ENCODE results near the gene GCN1. TPM values are rescaled to one million over a fixed set of nuclear protein-coding genes. Genes with fewer than 3 reads are reported as not detected.

The GCN1 gene
- total and polyA plus RNA-seq, 2 donors (not counting 3 experiments of a cell fraction or from before 2014, with no cell fraction given) = 30.1 to 101 TPM

DNA sequence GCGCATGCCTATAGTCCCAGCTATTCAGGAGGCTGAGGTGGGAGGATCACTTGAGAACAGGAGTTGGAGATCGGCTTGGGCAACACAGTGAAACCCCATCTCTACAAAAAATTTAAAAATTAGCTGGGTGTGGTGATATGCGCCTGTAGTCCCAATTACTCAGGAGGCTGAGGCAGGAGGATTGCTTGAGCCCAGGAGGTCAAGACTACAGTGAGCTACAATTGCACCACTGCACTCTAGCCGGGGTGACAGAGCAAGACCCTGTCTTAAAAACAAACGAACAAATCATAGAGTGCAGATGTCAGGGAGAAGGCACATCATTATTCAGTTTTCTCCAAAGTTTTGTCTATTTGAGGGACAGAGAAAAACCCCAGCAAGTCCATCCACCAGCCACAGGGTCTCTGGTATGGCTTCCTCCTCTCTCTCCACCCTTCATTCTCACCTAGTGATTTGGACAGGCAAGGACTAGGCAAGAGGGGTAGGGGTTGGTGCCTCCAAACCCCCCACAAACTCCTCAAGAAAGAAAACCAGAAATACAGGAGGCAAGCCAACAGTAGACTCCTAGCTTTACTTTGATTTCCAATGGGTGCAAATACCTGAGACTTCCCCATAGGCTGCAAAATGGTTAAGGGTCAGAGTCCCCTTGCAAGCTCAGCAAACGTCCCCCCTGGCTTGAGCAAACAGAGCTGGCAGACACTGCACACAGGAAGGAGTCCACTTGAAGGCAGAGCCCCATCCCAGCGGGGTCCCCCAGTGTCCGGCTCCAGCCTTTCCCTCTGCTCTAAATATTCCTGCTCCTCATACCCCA is 32.9 kb upstream of the GCN1 start:
- Histone ChIP-seq H3K9ac (replicated peaks; ENCODE audit: extremely low read depth, insufficient read depth, low read length) (no peak overlapping the region), H3K9me1 (replicated peaks; ENCODE audit: control insufficient read depth, extremely low read depth, insufficient read depth, low read length) (no peaks in the 10 kb centered on the region), H3K36me3 (ENCODE audit: control insufficient read depth in 2 of 2, extremely low read depth in 1 of 2, insufficient read depth in 2 of 2, low read length in 2 of 2) (peaks cover 3 to 31% of the 10 kb centered on the region in 2 experiments), H3K79me2 (ENCODE audit: control insufficient read depth, insufficient read depth, low read length) (peaks cover 79% of the 10 kb centered on the region), H3K4me3 (replicated peaks in 1 of 3; ENCODE audit: insufficient read depth in 1 of 3, low read depth in 1 of 3, low read length in 3 of 3) (no peak overlapping the region), H3K4me1 (ENCODE audit: control insufficient read depth, extremely low read depth, insufficient read depth, low read length) (peaks cover 62% of the 10 kb centered on the region), H3K4me2 (ENCODE audit: insufficient read depth, low read length) (no peak overlapping the region), H2AFZ (ENCODE audit: low read depth, low read length) (no peak overlapping the region), H3K27me3 (ENCODE audit: control insufficient read depth in 2 of 2, insufficient read depth in 2 of 2, low read length in 2 of 2) (no peaks in the 10 kb centered on the region), H4K20me1 (replicated peaks; ENCODE audit: control insufficient read depth, extremely low read depth, insufficient read depth, low read length) (no peaks in the 10 kb centered on the region), H3K27ac (ENCODE audit: insufficient read depth, low read depth, low read length) (no peak overlapping the region), H3K9me3 (replicated peaks; ENCODE audit: control insufficient read depth, insufficient read depth, low read length) (no peaks in the 10 kb centered on the region)
- BruUV-seq (replicated peaks) = no TSS peak
- no peak for TF ChIP-seq CTCF (IDR thresholded peaks at IDR 0.05; ENCODE audit: extremely low read depth in 1 of 2, insufficient read depth in 1 of 2, low read depth in 1 of 2, low read length in 2 of 2)
- TF ChIP-seq, protein P1, sequence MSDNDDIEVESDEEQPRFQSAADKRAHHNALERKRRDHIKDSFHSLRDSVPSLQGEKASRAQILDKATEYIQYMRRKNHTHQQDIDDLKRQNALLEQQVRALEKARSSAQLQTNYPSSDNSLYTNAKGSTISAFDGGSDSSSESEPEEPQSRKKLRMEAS (IDR thresholded peaks at IDR 0.05; ENCODE audit: insufficient read depth, insufficient read length) = no peak
- no peak for TF ChIP-seq MYC (IDR thresholded peaks at IDR 0.05; ENCODE audit: low read depth, low read length)
- no peak for TF ChIP-seq FOS (IDR thresholded peaks at IDR 0.05; ENCODE audit: borderline replicate concordance, insufficient read depth, low read length)
- no peak for TF ChIP-seq POLR2A (IDR thresholded peaks at IDR 0.05; ENCODE audit: low read depth, low read length)
- TF ChIP-seq JUN (IDR thresholded peaks at IDR 0.05; ENCODE audit: borderline replicate concordance, insufficient read depth, insufficient read length, low read depth) = no peak
- TF ChIP-seq POLR2AphosphoS5 (IDR thresholded peaks at IDR 0.05; ENCODE audit: insufficient read depth, low read depth, low read length) = no peak
- no peak for TF ChIP-seq GATA2 (IDR thresholded peaks at IDR 0.05; ENCODE audit: insufficient read depth, insufficient read length, low read depth, low read length)
- TF ChIP-seq EZH2 (IDR thresholded peaks at IDR 0.05; ENCODE audit: borderline replicate concordance, low read depth, low read length, severe bottlenecking) = no peak
- dilution Hi-C loops (cut with MboI; ENCODE audit: extremely low pct_ligation_motif_present, low sequenced_read_pairs) (no loop called here), intact Hi-C loops (cut with micrococcal nuclease) (loop anchor here (1.0 kb wide), 3 partner anchors 26 to 64 kb away; partner anchors contain the start of genes PXN, RNU4-2 and RPLP0)
- FAIRE-seq (no peak), DNase-seq (ENCODE audit: low read depth, low spot score) (no peak)
- POLR2A ChIA-PET = interaction anchor here (0.8 to 8.6 kb wide), 8 partner anchors 10 to 64 kb away, joined by 4 to 211 read pairs (median 24); partner anchors contain the start of genes PXN, RNU4-1, RNU4-2 and RPLP0
- CTCF ChIA-PET = interaction anchor here (0.6 to 10.7 kb wide), 25 partner anchors 8 to 201 kb away, joined by 3 to 1402 read pairs (median 6); partner anchors contain the start of genes GCN1, PLA2G1B, PXN and RNU4-1

All from endothelial cell of umbilical vein (primary cell).